Measurements from ENCODE around the gene LRIT1. TPM values are rescaled to one million over a fixed set of nuclear protein-coding genes. Genes with fewer than 3 reads are reported as not detected.

The LRIT1 gene
- total RNA-seq, 2 experiments from 2014 or later = not detected

DNA sequence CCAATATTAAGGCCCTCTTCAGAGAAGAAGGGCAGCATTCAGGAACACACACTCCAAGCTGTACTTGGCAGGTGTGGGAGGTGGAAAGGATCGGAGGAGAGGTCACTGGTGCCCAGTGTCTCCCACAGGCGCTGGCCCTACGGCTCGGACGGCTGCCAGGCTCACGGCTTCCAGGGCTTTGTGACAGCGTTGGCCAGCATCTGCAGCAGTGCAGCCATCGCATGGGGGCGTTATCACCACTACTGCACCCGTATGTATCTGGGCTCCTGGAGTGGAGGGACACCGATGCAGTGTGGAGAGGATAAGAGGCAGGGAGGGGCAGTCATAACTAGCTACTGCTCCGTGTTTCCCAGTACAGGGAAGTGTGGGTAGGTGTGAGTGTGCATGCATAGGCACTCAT, 7.4 kb upstream of the LRIT1 start:
- H3K4me3 ChIP-seq (ENCODE audit: low read length) = no peak overlapping the region
- H3K4me3 Mint-ChIP-seq = no peak overlapping the region
- no peaks in the 10 kb centered on the region for H3K9me3 ChIP-seq (ENCODE audit: control insufficient read depth in 1 of 2, insufficient read depth in 1 of 2, low read length in 2 of 2)
- H3K36me3 Mint-ChIP-seq (ENCODE audit: low read depth) = no peaks in the 10 kb centered on the region
- TF ChIP-seq, protein P1, sequence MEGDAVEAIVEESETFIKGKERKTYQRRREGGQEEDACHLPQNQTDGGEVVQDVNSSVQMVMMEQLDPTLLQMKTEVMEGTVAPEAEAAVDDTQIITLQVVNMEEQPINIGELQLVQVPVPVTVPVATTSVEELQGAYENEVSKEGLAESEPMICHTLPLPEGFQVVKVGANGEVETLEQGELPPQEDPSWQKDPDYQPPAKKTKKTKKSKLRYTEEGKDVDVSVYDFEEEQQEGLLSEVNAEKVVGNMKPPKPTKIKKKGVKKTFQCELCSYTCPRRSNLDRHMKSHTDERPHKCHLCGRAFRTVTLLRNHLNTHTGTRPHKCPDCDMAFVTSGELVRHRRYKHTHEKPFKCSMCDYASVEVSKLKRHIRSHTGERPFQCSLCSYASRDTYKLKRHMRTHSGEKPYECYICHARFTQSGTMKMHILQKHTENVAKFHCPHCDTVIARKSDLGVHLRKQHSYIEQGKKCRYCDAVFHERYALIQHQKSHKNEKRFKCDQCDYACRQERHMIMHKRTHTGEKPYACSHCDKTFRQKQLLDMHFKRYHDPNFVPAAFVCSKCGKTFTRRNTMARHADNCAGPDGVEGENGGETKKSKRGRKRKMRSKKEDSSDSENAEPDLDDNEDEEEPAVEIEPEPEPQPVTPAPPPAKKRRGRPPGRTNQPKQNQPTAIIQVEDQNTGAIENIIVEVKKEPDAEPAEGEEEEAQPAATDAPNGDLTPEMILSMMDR (IDR thresholded peaks at IDR 0.05) = no peak
- H3K27ac Mint-ChIP-seq = no peak overlapping the region
- H3K4me1 Mint-ChIP-seq (ENCODE audit: low read depth) = no peaks in the 10 kb centered on the region
- no peaks in the 10 kb centered on the region for H3K4me1 ChIP-seq (ENCODE audit: insufficient read depth, low read length)
- ATAC-seq (ENCODE audit: poor library complexity) (no peak), DNase-seq (no peak)
- ChIA-PET POLR2A (no interaction called here), CTCF (no interaction called here)
- peaks cover 6% of the 10 kb centered on the region for H3K27me3 Mint-ChIP-seq
- H3K27me3 ChIP-seq (ENCODE audit: control insufficient read depth in 1 of 2, insufficient read depth in 2 of 2, low read length in 2 of 2) = no peaks in the 10 kb centered on the region
- no peaks in the 10 kb centered on the region for H3K36me3 ChIP-seq (ENCODE audit: insufficient read depth, low read length)
- intact Hi-C loops (cut with DNase I, micrococcal nuclease) = no loop called here
- H3K27ac ChIP-seq (ENCODE audit: low read depth in 1 of 2, low read length in 2 of 2) = no peak overlapping the region
- H3K9me3 Mint-ChIP-seq = no peaks in the 10 kb centered on the region

GRCh38 chr10:84247496-84247895, 6.2 kb upstream of the LRIT1 start:
- no peak for ATAC-seq (ENCODE audit: poor library complexity)
- no peak for DNase-seq
- Histone ChIP-seq H3K9me3 (ENCODE audit: control insufficient read depth in 1 of 2, insufficient read depth in 1 of 2, low read length in 2 of 2) (no peaks in the 10 kb centered on the region), H3K4me1 (ENCODE audit: insufficient read depth, low read length) (no peaks in the 10 kb centered on the region), H3K4me3 (ENCODE audit: low read length) (no peak overlapping the region), H3K27me3 (ENCODE audit: control insufficient read depth in 1 of 2, insufficient read depth in 2 of 2, low read length in 2 of 2) (no peaks in the 10 kb centered on the region), H3K27ac (ENCODE audit: low read depth in 1 of 2, low read length in 2 of 2) (no peak overlapping the region), H3K36me3 (ENCODE audit: insufficient read depth, low read length) (no peaks in the 10 kb centered on the region)
- Mint-ChIP-seq H3K36me3 (ENCODE audit: low read depth) (no peaks in the 10 kb centered on the region), H3K27me3 (peaks cover 4% of the 10 kb centered on the region), H3K9me3 (no peaks in the 10 kb centered on the region), H3K4me3 (no peak overlapping the region), H3K4me1 (ENCODE audit: low read depth) (no peaks in the 10 kb centered on the region), H3K27ac (no peak overlapping the region)
- CTCF ChIA-PET = interaction anchor here (1.3 kb wide), 1 partner anchor 9 kb away, joined by 3 read pairs; no protein-coding TSS in a partner anchor
- POLR2A ChIA-PET = no interaction called here
- TF ChIP-seq, protein P1 (IDR thresholded peaks at IDR 0.05) = no peak
- intact Hi-C loops (cut with DNase I, micrococcal nuclease) = no loop called here

DNA sequence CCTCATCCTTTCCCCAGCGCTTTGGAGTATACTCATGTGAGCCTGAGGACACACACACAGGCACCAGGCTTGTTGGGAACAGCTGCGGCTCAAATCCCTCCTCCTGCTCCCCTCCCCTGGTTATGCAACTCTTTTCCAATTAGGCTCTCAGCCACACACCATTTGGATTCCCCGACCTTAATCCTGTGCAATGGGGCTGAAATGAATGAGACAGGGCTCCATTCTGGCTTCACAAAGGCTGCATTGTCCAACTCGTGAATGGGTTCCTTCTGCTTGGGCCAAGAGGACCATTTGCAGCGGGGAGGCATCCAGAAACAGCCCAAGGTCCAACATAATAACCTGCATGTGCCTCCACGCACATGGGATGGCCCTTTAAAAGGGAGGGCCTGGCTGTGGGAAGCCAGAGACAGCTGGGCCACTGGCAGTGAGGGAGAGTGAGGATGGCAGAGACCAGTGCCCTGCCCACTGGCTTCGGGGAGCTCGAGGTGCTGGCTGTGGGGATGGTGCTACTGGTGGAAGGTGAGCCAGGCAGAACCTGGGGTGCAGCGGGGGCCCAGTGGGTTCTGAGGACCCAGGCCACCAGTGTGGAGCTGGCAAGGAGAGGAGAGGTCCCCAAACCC, 3.4 kb upstream of the LRIT1 start, which contains the start of gene RGR:
Gene RGR, plus strand, starts transcription at position 403 of the 620 bp plus-strand sequence. Its CDS starts 38 bp downstream, at position 441.
- Mint-ChIP-seq H3K27me3 (peaks cover 4% of the 10 kb centered on the region), H3K9me3 (no peaks in the 10 kb centered on the region), H3K27ac (no peak within 1 kb of the TSS), H3K36me3 (ENCODE audit: low read depth) (no peaks in the 10 kb centered on the region), H3K4me1 (ENCODE audit: low read depth) (no peaks in the 10 kb centered on the region), H3K4me3 (no peak within 1 kb of the TSS)
- ChIA-PET POLR2A (no interaction called here), CTCF (no interaction called here)
- Histone ChIP-seq H3K27ac (ENCODE audit: low read depth in 1 of 2, low read length in 2 of 2) (no peak within 1 kb of the TSS), H3K36me3 (ENCODE audit: insufficient read depth, low read length) (no peaks in the 10 kb centered on the region), H3K9me3 (ENCODE audit: control insufficient read depth in 1 of 2, insufficient read depth in 1 of 2, low read length in 2 of 2) (no peaks in the 10 kb centered on the region), H3K4me1 (ENCODE audit: insufficient read depth, low read length) (no peaks in the 10 kb centered on the region), H3K4me3 (ENCODE audit: low read length) (no peak within 1 kb of the TSS), H3K27me3 (ENCODE audit: control insufficient read depth in 1 of 2, insufficient read depth in 2 of 2, low read length in 2 of 2) (no peaks in the 10 kb centered on the region)
- intact Hi-C loops (cut with DNase I, micrococcal nuclease) = no loop called here
- DNase-seq (no peak), ATAC-seq (ENCODE audit: poor library complexity) (no peak)
- TF ChIP-seq, protein P1 (IDR thresholded peaks at IDR 0.05) = no peak

Measured in CD4-positive, alpha-beta T cell (primary cell).